Suprapubic skin (tissue), 4 donors: ENCODE data around the gene CAMTA1.

Source experiments
- EP300 ChIP-seq: sonication (generic); formaldehyde crosslinking; IDR thresholded peaks from one replicate; pipeline ENCODE4 v1.6.1; 2017; ENCODE audit warnings: antibody characterized with exemption
- POLR2A ChIP-seq, 2 donors: fragments of 450-650 bp; IDR thresholded peaks; one replicate each; pipeline ENCODE4 v1.6.1; 2017; ENCODE audit warnings: antibody characterized with exemption in 2 of 2, mild to moderate bottlenecking in 2 of 2, moderate library complexity in 2 of 2
- POLR2AphosphoS5 ChIP-seq, 3 donors: sonication (generic); formaldehyde crosslinking; IDR thresholded peaks; one replicate each; pipeline ENCODE4 v1.6.1; 2017; ENCODE audit warnings: antibody characterized with exemption in 3 of 3
- TF ChIP-seq, protein P1 (sequence below), 2 donors: fragments of 200-600 bp in 1 of 2; fragments of 450-650 bp in 1 of 2; sonication (generic) in 1 of 2; IDR thresholded peaks; one replicate each; pipeline ENCODE4 v1.5.1; 2016 to 2019; ENCODE audit warnings: antibody characterized with exemption in 2 of 2, mild to moderate bottlenecking in 1 of 2, moderate library complexity in 1 of 2

DNA sequence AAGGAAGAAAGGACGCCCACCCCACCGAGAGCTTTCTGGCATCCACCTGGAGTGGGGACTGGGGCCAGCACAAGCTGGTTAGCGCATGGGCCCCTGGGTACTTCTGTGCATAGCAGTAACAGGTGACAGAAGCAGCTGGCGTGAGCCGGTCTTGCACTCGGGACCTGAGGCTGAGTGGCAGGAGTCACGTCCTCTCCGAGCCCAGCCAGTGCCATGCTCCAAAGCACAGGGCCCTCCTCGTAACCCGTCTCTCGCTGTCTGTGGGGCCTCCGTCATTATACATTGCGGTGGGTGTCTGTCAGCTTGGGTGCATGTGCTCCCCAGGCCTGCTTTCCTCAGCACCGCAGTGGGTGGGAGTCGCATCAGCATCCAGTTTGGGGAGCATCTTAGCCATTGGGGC, 898.3 kb downstream of the CAMTA1 start:
- TF ChIP-seq EP300 = no peak
- TF ChIP-seq, protein P1, sequence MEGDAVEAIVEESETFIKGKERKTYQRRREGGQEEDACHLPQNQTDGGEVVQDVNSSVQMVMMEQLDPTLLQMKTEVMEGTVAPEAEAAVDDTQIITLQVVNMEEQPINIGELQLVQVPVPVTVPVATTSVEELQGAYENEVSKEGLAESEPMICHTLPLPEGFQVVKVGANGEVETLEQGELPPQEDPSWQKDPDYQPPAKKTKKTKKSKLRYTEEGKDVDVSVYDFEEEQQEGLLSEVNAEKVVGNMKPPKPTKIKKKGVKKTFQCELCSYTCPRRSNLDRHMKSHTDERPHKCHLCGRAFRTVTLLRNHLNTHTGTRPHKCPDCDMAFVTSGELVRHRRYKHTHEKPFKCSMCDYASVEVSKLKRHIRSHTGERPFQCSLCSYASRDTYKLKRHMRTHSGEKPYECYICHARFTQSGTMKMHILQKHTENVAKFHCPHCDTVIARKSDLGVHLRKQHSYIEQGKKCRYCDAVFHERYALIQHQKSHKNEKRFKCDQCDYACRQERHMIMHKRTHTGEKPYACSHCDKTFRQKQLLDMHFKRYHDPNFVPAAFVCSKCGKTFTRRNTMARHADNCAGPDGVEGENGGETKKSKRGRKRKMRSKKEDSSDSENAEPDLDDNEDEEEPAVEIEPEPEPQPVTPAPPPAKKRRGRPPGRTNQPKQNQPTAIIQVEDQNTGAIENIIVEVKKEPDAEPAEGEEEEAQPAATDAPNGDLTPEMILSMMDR (IDR thresholded peaks at IDR 0.05) = no peak
- no peak for TF ChIP-seq POLR2A (IDR thresholded peaks at IDR 0.05)
- TF ChIP-seq POLR2AphosphoS5 (IDR thresholded peaks at IDR 0.05) = no peak
